Mesendoderm (in vitro differentiated cells): ENCODE measurements around the gene ZNF134.

Experiments
- DNase-seq: peaks from one replicate; pipeline ENCODE4 v3.0.0; 2013
- H2AK5ac ChIP-seq: 2 replicates; pipeline ENCODE4 v1.6.1; 2013; ENCODE audit warnings: low read length, inconsistent platforms
- H2BK120ac ChIP-seq: 2 replicates; pipeline ENCODE4 v1.6.1; 2013; ENCODE audit warnings: low read depth, mild to moderate bottlenecking, low read length, moderate library complexity, mixed read lengths
- H2BK15ac ChIP-seq: replicated peaks from 2 replicates; pipeline ENCODE4 v1.6.1; 2013; ENCODE audit warnings: low read depth, mild to moderate bottlenecking, moderate library complexity
- H2BK5ac ChIP-seq: 2 replicates; pipeline ENCODE4 v1.6.1; 2013; ENCODE audit warnings: low read length, inconsistent platforms
- H3K18ac ChIP-seq: 2 replicates; pipeline ENCODE4 v1.6.1; 2013; ENCODE audit warnings: mild to moderate bottlenecking, low read length, mixed read lengths
- H3K23ac ChIP-seq: one replicate; pipeline ENCODE4 v1.6.1; 2013; ENCODE audit warnings: low read length
- H3K27ac ChIP-seq: 2 replicates; pipeline ENCODE4 v1.5.1; 2013; ENCODE audit warnings: low read depth, mild to moderate bottlenecking, inconsistent platforms, low read length, moderate library complexity
- H3K27me3 ChIP-seq: 2 replicates; pipeline ENCODE4 v1.6.1; 2013; ENCODE audit warnings: low read length, control low read depth, mild to moderate bottlenecking, inconsistent platforms; ENCODE audit not compliant: insufficient read depth, poor library complexity
- H3K36me3 ChIP-seq: 2 replicates; pipeline ENCODE4 v1.6.1; 2013; ENCODE audit warnings: low read length, inconsistent platforms; ENCODE audit not compliant: control insufficient read depth, insufficient read depth
- H3K4ac ChIP-seq: one replicate; pipeline ENCODE4 v1.6.1; 2013; ENCODE audit warnings: low read depth, mild to moderate bottlenecking, low read length, moderate library complexity
- H3K4me1 ChIP-seq: 2 replicates; pipeline ENCODE4 v1.6.1; 2013; ENCODE audit warnings: low read depth, low read length, inconsistent platforms; ENCODE audit not compliant: control insufficient read depth
- H3K4me2 ChIP-seq: 2 replicates; pipeline ENCODE4 v1.6.1; 2013; ENCODE audit warnings: low read length
- H3K4me3 ChIP-seq: 2 replicates; pipeline ENCODE4 v1.5.1; 2013; ENCODE audit warnings: mild to moderate bottlenecking, low read length
- H3K56ac ChIP-seq: one replicate; pipeline ENCODE4 v1.6.1; 2013; ENCODE audit warnings: low read length
- H3K79me1 ChIP-seq: 2 replicates; pipeline ENCODE4 v1.6.1; 2013; ENCODE audit warnings: low read length, inconsistent platforms
- H3K79me2 ChIP-seq: 2 replicates; pipeline ENCODE4 v1.6.1; 2013; ENCODE audit warnings: mild to moderate bottlenecking, low read length; ENCODE audit not compliant: control insufficient read depth, insufficient read depth
- H3K9ac ChIP-seq: 2 replicates; pipeline ENCODE4 v1.6.1; 2013; ENCODE audit warnings: low read length, inconsistent platforms
- H4K5ac ChIP-seq: one replicate; pipeline ENCODE4 v1.6.1; 2013; ENCODE audit warnings: low read length
- H4K8ac ChIP-seq: one replicate; pipeline ENCODE4 v1.6.1; 2013; ENCODE audit warnings: low read depth, mild to moderate bottlenecking, control low read depth, low read length, moderate library complexity
- WGBS: extraction: QIAGEN DNeasy Blood & Tissue Kit; methylation state at CpG from one replicate; pipeline ENCODE4 v1.1.7; 2013; ENCODE audit warnings: low lambda C conversion rate, missing lambda C conversion rate; ENCODE audit not compliant: insufficient coverage; ENCODE audit errors: extremely low coverage; 5-methylcytosine and 5-hydroxymethylcytosine counted together

ZNF134 gene

DNA sequence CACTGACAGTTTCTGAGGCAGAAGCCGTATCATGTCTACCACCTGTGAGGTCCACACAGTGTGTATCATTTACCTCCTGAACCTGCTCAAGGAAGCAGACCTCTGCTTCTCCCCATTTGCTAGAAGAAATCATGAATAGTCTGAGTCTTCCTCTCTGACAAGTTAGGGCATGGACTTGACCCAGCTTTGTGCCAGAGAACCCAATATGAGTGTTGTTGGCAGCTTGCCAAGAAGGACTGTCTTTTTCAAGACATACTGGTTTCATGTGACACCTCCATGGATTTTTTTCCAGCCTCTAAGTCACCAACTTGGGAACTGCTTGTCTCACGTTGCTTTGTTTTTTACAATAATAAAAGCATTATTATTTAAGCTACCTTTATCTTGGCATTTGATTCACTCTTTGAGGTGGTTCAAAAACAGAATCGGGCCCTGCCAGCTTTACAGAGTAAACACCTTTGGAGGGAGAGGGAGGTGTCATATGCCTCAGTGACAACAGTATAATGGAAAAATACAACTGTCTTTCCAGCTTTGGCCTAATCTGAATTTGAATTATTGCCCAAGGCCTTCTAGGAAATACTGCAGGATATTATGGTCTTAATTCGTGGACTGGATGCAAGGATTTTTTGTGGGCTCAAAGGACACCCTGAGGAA lies 28.5 kb downstream of the ZNF134 start:
- H3K18ac ChIP-seq: no peak overlapping the region
- WGBS: no CpG with 5 or more reads among the region's 4 CpGs
- peaks cover 10% of the 10 kb centered on the region for H3K36me3 ChIP-seq

DNA sequence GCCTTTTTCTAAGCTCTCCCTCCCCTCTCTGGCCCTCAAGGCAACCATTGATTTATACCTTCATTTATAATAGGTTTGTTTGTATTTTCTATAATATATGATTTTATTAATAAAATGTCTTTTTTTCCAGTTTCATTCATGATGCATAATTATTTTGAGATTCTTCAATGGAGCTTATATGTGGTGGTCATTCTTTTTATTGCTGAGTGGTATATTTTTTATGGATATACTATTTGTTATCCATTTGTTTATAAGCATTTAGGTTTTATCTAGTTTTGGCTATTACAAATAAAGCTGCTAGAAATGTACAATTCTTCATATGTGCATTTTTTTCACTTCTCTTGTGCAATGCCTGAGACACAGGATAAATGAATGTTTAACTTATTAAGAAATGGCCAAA lies 29.7 kb downstream of the ZNF134 start:
- H4K5ac ChIP-seq: no peak overlapping the region
- H2AK5ac ChIP-seq: no peak overlapping the region
- no peak overlapping the region for H2BK5ac ChIP-seq
- no peak overlapping the region for H2BK15ac ChIP-seq
- no peaks in the 10 kb centered on the region for H3K79me1 ChIP-seq
- H3K56ac ChIP-seq: no peak overlapping the region
- no peak overlapping the region for H3K9ac ChIP-seq
- H3K27me3 ChIP-seq: no peaks in the 10 kb centered on the region
- DNase-seq: no peak
- H3K4me3 ChIP-seq: no peak overlapping the region
- H3K36me3 ChIP-seq: peaks cover 10% of the 10 kb centered on the region
- H3K23ac ChIP-seq: no peak overlapping the region
- H3K4me1 ChIP-seq: no peaks in the 10 kb centered on the region
- no peak overlapping the region for H3K27ac ChIP-seq
- no peak overlapping the region for H3K4ac ChIP-seq
- H3K18ac ChIP-seq: no peak overlapping the region
- H3K4me2 ChIP-seq: no peak overlapping the region
- H3K79me2 ChIP-seq: no peaks in the 10 kb centered on the region
- no peak overlapping the region for H4K8ac ChIP-seq
- no peak overlapping the region for H2BK120ac ChIP-seq

More for the DNA sequence above, 28.5 kb downstream of the ZNF134 start:
- no peak overlapping the region for H3K27ac ChIP-seq
- no peak overlapping the region for H3K56ac ChIP-seq
- no peaks in the 10 kb centered on the region for H3K79me2 ChIP-seq
- H3K4me2 ChIP-seq: no peak overlapping the region
- H4K5ac ChIP-seq: no peak overlapping the region
- DNase-seq: no peak
- H2BK5ac ChIP-seq: no peak overlapping the region
- H3K27me3 ChIP-seq: no peaks in the 10 kb centered on the region
- H2BK15ac ChIP-seq: no peak overlapping the region
- no peak overlapping the region for H3K9ac ChIP-seq
- H3K4ac ChIP-seq: no peak overlapping the region
- H3K79me1 ChIP-seq: no peaks in the 10 kb centered on the region
- no peak overlapping the region for H2BK120ac ChIP-seq
- H3K4me3 ChIP-seq: no peak overlapping the region
- H2AK5ac ChIP-seq: no peak overlapping the region
- no peak overlapping the region for H3K23ac ChIP-seq
- H3K4me1 ChIP-seq: no peaks in the 10 kb centered on the region
- no peak overlapping the region for H4K8ac ChIP-seq

DNA sequence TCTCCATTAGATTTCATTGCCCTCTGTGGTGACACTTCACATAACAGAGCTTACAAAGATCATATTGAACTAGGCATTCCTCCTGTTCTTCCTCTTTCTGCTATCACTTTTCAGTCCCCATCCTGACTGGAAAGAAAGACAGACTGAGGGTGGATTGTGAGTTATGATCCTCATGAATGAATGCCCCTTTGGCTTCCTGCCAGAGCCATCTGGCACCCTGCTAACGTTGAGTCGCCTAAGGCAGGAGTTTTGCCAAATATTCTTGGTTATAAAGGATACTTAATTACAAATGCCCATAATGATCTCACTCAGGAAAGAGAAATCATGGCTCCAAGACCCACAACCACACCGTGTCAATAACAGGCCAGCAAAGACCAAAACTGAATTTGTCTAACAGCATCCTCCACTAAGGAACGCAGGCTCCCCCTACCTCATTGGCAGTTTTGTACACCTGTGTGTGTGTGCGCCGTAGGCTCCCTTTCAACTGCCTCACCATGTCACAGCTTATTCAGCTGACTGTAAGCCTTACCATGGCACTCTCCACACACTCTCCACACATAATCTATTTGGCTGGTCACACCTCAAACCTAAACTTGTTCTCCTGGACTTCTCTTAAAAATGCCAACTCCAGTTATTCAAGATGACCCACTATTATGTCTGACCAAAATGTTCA lies 34.4 kb downstream of the ZNF134 start:
- no peak for DNase-seq
- H4K5ac ChIP-seq: no peak overlapping the region
- no peak overlapping the region for H3K4me3 ChIP-seq
- no peak overlapping the region for H2BK120ac ChIP-seq
- H3K56ac ChIP-seq: no peak overlapping the region
- no peaks in the 10 kb centered on the region for H3K27me3 ChIP-seq
- H3K4ac ChIP-seq: no peak overlapping the region
- H2BK15ac ChIP-seq: no peak overlapping the region
- no peak overlapping the region for H3K9ac ChIP-seq
- no peaks in the 10 kb centered on the region for H3K79me2 ChIP-seq
- H3K27ac ChIP-seq: no peak overlapping the region
- no peak overlapping the region for H2BK5ac ChIP-seq
- no peak overlapping the region for H2AK5ac ChIP-seq
- H4K8ac ChIP-seq: no peak overlapping the region
- WGBS: no CpG with 5 or more reads among the region's 6 CpGs
- no peak overlapping the region for H3K4me2 ChIP-seq
- no peaks in the 10 kb centered on the region for H3K36me3 ChIP-seq
- no peaks in the 10 kb centered on the region for H3K79me1 ChIP-seq
- H3K18ac ChIP-seq: no peak overlapping the region
- H3K4me1 ChIP-seq: no peaks in the 10 kb centered on the region
- no peak overlapping the region for H3K23ac ChIP-seq

DNA sequence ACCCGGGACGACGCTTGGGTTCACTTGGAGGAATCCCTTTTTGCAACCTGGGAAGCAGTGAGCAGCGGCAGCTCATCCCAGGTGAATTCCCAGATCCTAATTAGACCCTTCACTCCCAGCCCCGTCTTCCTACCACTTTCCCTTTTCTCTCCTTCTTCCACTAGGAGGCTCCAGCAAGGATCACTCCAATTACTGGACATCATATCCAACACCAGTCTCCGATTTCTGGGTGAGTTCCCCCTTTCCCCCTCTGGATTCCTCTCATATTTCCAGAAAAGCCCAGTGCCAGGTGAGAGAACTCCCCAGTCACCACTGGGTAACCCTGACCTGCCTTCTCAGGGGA lies 37.6 kb downstream of the ZNF134 start:
- H2BK15ac ChIP-seq: no peak overlapping the region
- no peaks in the 10 kb centered on the region for H3K27me3 ChIP-seq
- H3K79me1 ChIP-seq: no peaks in the 10 kb centered on the region
- no peak overlapping the region for H4K5ac ChIP-seq
- no peak overlapping the region for H3K4me2 ChIP-seq
- H3K4ac ChIP-seq: no peak overlapping the region
- WGBS: no CpG with 5 or more reads among the region's 6 CpGs
- no peaks in the 10 kb centered on the region for H3K36me3 ChIP-seq
- DNase-seq: no peak
- no peak overlapping the region for H3K18ac ChIP-seq
- H2AK5ac ChIP-seq: no peak overlapping the region
- H3K4me3 ChIP-seq: no peak overlapping the region
- H3K23ac ChIP-seq: no peak overlapping the region
- no peak overlapping the region for H3K9ac ChIP-seq
- peak overlapping the region; percentile 7 for H2BK5ac ChIP-seq
- no peaks in the 10 kb centered on the region for H3K79me2 ChIP-seq
- H2BK120ac ChIP-seq: no peak overlapping the region
- no peak overlapping the region for H3K56ac ChIP-seq
- H4K8ac ChIP-seq: no peak overlapping the region
- H3K4me1 ChIP-seq: no peaks in the 10 kb centered on the region
- H3K27ac ChIP-seq: peak overlapping the region; percentile 15

DNA sequence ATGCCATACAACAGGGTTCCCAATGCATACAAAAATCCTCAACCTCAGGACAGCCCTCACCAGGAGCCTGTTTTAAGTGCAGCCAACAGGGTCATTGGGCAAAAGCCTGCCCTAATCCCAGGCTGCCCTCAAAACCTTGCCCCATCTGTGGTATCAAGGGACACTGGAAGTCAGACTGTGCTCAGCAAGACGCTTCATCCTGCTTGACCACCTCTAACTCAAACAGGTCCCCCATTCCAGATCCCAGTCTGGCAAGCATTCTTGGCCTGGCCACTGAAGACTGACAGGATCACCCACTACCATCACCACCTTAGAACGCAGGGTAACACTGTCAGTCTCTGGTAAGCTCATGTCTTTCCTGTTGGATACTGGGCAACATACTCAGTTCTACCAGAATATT lies 39.6 kb downstream of the ZNF134 start:
- no peak overlapping the region for H4K5ac ChIP-seq
- DNase-seq: no peak
- H3K4ac ChIP-seq: no peak overlapping the region
- H4K8ac ChIP-seq: no peak overlapping the region
- no peaks in the 10 kb centered on the region for H3K79me2 ChIP-seq
- no peak overlapping the region for H3K56ac ChIP-seq
- H3K4me3 ChIP-seq: no peak overlapping the region
- H2BK15ac ChIP-seq: no peak overlapping the region
- H3K4me2 ChIP-seq: no peak overlapping the region
- no peaks in the 10 kb centered on the region for H3K36me3 ChIP-seq
- H2BK120ac ChIP-seq: no peak overlapping the region
- H3K79me1 ChIP-seq: no peaks in the 10 kb centered on the region
- H3K23ac ChIP-seq: no peak overlapping the region
- no peaks in the 10 kb centered on the region for H3K27me3 ChIP-seq
- no peak overlapping the region for H3K18ac ChIP-seq
- no CpG with 5 or more reads among the region's 2 CpGs for whole genome bisulfite sequencing
- no peak overlapping the region for H2BK5ac ChIP-seq
- no peak overlapping the region for H3K27ac ChIP-seq
- H3K4me1 ChIP-seq: no peaks in the 10 kb centered on the region
- no peak overlapping the region for H2AK5ac ChIP-seq
- no peak overlapping the region for H3K9ac ChIP-seq

DNA sequence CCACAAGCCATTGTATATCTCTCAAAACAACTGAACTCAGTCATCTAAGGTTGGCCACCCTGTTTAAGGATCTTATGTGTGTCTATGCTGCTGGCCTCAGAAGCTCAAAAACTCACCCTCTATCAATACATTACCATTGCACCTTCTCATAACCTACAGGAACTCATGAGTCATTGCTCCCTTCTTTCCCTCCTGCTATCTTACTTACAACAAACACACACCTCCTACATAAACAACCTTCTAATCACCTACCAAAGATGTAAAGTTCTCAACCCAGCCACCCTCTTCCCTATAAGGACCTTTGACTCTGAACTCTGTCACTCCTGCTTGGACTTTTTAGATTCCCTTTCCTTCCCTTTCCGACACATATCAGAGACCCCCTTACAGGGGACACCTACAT lies 41.4 kb downstream of the ZNF134 start:
- H2BK15ac ChIP-seq: no peak overlapping the region
- H3K36me3 ChIP-seq: no peaks in the 10 kb centered on the region
- H3K27ac ChIP-seq: no peak overlapping the region

More for the DNA sequence above, 41.4 kb downstream of the ZNF134 start:
- no peak for DNase-seq
- Histone ChIP-seq H3K4me2 (no peak overlapping the region), H2AK5ac (no peak overlapping the region), H3K79me1 (no peaks in the 10 kb centered on the region), H3K27me3 (no peaks in the 10 kb centered on the region), H3K4me3 (no peak overlapping the region), H2BK5ac (no peak overlapping the region), H3K18ac (no peak overlapping the region), H3K9ac (no peak overlapping the region), H3K56ac (no peak overlapping the region), H4K5ac (no peak overlapping the region), H3K4me1 (no peaks in the 10 kb centered on the region), H3K23ac (no peak overlapping the region), H3K4ac (no peak overlapping the region), H2BK120ac (no peak overlapping the region), H3K79me2 (no peaks in the 10 kb centered on the region), H4K8ac (no peak overlapping the region)
- WGBS: no CpG with 5 or more reads among the region's 1 CpG
